MV-4-11 (cell line): ENCODE measurements around the gene KANK3.
"Not testable (repeated sequence)": the region's sequence is repeated elsewhere in the genome, so short reads cannot be mapped to it uniquely, and the experiment has no call there.

ENCODE experiments used
- DNase-seq: peaks from one replicate; lab custom pipeline; 2025; lab: John Stamatoyannopoulos, UW

KANK3 gene

DNA sequence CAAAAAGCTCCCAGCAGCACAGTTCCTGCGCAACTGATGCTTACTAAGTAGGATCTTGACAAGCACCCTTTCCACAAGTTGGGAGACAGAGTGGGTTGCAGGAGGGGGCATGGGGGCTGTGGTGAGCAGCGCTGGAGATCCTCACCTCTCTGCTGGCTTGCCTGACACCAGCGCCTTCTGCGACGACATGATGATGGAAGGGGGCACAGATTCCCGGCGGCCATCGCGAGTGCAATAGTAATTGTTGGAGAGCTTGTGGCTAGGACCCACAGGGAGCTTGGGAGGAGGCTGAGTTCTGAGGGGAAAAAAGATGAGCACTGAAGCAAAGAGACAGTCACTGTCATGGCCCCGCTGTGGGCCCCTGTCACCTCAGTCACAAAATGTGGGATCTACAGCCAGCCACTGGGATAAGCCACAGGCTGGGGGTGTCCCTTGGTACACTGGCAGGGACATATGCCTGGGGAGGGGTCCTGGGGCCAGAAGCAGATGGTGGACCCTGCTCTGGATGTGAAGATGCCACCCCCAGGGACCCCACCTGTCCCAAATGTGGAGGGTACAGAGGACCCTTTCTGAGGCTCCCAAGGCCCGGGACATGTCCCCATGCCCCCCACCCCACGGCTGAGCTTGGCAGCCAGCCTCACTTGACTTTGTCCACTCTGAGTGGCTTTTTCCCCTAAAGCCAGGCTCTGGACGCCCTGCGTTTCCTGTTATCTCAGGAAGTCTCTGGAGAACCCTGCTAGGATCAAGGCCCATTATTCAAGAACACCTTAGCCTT, 26.5 kb downstream of the KANK3 start:
- DNase-seq: no peak

DNA sequence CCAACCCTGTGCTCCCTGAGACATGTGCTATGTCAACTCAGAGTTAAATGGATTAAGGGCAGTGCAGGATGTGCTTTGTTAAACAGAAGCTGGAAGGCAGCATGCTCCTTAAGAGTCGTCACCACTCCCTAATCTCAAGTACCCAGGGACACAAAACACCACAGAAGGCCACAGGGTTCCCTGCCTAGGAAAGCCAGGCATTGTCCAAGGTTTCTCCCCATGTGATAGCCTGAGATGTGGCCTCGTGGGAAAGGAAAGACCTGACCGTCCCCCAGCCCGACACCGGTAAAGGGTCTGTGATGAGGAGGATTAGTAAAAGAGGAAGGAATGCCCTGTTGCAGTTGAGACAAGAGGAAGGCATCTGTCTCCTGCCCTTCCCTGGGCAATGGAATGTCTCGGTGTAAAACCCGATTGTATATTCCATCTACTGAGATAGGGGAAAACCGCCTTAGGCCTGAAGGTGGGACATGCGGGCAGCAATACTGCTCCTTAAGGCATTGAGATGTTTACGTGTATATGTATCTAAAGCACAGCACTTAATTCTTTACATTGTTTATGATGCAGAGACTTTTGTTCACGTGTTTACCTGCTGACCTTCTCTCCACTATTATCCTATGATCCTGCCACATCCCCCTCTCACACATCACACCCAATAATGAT, 28.0 kb downstream of the KANK3 start:
- not testable (repeated sequence) for DNase-seq

- DNase-seq: no peak
These were observed 31.4 kb downstream of the KANK3 start for GRCh38 chr19:8311461-8312260.

DNA sequence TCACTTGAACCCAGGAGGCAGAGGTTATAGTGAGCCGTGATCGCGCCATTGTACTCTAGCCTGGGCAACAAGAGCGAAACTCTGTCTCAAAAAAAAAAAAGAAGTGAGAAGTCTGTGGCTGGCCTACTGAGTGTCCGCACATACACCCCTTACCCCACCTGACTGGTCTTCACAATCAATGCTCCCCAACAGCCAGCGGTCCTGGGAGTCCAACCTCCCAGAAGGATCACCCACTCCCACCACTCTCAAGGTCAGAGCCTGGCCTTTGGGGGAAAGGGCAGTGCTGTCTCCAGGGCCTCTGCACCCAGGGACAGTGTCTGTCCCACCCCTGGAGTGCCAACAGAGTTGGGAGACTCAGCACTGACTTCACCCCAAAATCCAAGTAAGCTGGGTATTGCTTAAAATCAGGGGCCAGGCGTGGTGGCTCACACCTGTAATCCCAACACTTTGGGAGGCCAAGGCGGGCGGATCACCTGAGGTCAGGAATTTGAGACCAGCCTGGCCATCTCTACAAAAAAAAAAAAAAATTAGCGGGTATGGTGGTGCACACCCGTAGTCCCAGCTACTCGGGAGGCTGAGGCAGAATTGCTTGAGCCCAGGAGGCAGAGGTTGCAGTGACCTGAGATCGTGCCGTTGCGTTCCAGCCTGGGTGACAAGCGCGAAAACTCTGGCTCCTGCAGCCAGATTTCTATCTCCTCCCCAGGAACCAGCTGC, 32.6 kb downstream of the KANK3 start:
- peak; percentile 62 for DNase-seq

- DNase-seq: no peak
These were observed 34.2 kb downstream of the KANK3 start for GRCh38 chr19:8308891-8309291.

DNA sequence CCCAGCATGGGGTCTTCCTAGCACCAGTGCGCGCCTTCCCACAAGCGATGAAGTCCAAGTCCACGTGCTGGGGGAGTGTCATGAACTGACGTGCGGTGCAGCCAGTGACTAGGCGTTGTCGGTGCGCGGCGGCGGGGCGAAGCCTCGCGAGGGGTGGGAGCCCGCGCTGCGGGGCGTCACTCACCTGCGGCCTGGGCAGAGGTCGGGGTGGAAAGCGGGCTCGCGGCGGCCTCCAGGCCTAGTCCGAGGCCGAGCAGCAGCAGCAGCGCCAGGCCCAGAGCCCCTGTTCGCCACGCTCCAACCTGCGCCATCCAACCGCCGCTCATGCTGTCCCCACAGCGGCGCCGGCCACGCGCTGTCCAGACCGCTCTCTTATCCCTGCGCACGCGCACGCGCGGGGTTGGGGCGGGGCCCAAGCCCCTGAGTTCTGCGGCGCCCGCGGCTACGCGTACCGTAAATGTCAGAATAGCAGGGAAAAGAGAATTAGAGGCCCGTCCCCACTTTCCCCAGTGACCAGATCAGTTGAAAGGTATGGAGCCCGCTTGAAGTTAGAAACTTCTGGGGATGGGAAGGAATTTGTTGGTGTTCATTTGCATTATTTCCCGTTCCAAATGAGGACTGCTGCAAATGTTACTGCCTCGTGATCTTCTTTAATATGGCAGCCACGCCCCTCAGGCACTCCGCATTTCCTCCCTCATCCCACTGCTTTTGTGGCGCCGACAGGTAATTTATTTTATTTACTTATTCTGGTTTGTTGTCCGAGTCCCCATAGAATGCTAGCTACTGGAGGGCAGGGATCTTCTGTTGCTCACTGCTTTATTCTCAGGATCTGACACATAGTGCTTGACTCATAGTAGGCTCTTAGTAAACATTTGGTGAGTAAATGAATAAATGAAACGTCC, 34.8 kb downstream of the KANK3 start, which contains the start of gene CD320:
Gene CD320 (minus strand): TSS at position 394 of the 902 bp plus-strand sequence. CDS start 68 bp downstream, at position 326.
- peak; percentile 89 for DNase-seq

GRCh38 chr19:8307400-8307964, 35.6 kb downstream of the KANK3 start:
- no peak for DNase-seq

- DNase-seq: no peak
These were observed 36.6 kb downstream of the KANK3 start for GRCh38 chr19:8306235-8307054.

GRCh38 chr19:8305798-8306197, 37.3 kb downstream of the KANK3 start:
- DNase-seq: no peak

DNA sequence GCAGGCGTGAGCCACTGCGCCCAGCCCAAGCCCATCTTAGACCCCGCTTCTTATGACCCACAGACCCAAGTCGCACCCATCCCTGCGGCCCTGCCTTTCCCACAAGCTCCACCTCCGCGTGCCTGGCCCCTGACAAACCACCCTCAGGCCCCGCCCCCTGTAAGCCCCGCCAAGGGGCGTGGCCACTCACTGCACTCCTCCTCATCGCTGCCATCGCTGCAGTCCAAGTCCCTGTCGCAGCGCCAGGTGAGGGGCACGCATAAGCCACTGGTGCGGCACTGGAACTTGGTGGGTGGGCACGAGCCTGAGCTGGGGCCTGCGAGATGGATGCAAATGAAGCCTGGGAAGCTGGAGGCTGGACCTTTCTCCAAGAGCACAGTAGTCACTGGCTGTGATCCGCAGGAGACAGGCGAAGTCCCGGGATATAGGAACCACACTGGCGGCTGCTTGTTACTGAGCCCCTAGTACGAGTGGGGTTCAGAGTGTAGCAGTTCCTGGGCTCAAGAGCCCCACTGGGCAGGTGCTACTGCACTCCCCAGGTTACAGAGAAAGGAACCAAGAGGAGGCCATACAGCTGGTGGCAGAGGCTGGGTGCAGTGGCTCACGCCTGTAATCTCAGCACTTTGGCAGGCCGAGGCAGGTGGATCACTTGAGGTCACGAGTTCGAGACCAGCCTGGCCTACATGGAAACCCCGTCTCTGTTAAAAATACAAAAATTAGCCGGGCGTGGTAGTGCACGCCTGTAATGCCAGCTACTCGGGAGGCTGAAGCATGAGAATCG, 38.0 kb downstream of the KANK3 start:
- no peak for DNase-seq

- no peak for DNase-seq
These were observed 40.3 kb downstream of the KANK3 start for GRCh38 chr19:8302734-8303133.

DNA sequence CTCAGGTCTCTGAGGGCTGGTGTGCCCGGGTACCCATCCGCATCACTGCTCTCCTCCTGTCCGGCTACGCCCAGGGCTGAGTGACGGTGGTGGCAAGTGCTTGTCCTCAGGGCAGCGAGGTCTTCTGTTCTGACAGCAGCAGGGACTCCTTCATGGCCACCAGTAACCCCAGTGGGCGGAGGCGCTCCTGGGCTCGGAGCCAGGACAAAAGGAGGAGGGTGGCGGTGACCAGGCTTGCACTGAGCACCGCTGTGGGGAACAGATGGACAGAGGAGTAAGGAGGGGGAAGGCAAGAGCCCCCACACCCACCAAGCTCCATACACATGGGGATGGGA, 40.7 kb downstream of the KANK3 start:
- DNase-seq: no peak

DNA sequence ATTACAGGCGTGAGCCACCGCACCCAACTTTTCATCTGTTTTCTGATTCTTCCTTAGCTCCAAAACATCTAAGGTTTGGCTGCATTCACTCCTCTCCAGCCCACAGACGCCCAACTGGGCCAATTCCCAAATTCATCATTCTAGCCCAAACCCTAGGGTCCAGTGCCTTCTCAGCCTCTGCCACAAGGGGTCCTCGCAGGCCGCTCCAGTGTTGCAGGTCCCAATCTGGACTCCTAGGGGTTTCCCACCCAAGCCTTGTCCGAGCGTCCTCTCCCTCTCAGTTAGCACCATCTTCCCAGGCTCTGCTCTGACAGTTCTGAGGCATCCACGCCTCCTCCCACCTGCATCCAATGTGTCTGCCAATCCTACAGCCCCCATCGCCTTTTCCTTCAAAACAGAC, 51.7 kb downstream of the KANK3 start:
- DNase-seq: not testable (repeated sequence)

- DNase-seq: not testable (repeated sequence)
These were observed 66.6 kb downstream of the KANK3 start for GRCh38 chr19:8276508-8276907.
